GM23338 (cell line): ENCODE results near the gene NEDD1. TPM values are rescaled to one million over a fixed set of nuclear protein-coding genes. Genes with fewer than 3 reads are reported as not detected.
A peak's percentile ranks its signal among the peaks of the same experiment; 100 is the strongest.

ENCODE experiments used
- ATAC-seq: fragments of 200-7000 bp; cut with Tn5 transposase; 3 replicates; pipeline ENCODE4 v1.9.1; 2020
- DNase-seq: peaks from one replicate; pipeline ENCODE4 v3.0.0-alpha.2; 2015; ENCODE audit warnings: low spot score
- H2AFZ ChIP-seq: fragments of 200-600 bp; sonication (generic); 2 replicates; pipeline ENCODE4 v1.8.0; 2016; ENCODE audit warnings: antibody characterized with exemption, mild to moderate bottlenecking, moderate library complexity
- H3F3A ChIP-seq: fragments of 200-600 bp; sonication (generic); replicated peaks from 2 replicates; pipeline ENCODE4 v1.8.0; 2017; ENCODE audit warnings: antibody characterized with exemption, mixed run types, low read depth
- H3K27ac ChIP-seq: fragments of 200-600 bp; sonication (generic); 2 replicates; pipeline ENCODE4 v1.6.1; 2016; ENCODE audit warnings: low read depth
- H3K27me3 ChIP-seq: fragments of 200-600 bp; sonication (generic); 2 replicates; pipeline ENCODE4 v1.8.0; 2016; ENCODE audit warnings: mild to moderate bottlenecking, mixed run types, moderate library complexity; ENCODE audit not compliant: insufficient read depth
- H3K36me3 ChIP-seq: fragments of 200-600 bp; sonication (generic); 2 replicates; pipeline ENCODE4 v1.8.0; 2016; ENCODE audit warnings: mild to moderate bottlenecking; ENCODE audit not compliant: insufficient read depth
- H3K4me1 ChIP-seq: fragments of 200-600 bp; sonication (generic); 2 replicates; pipeline ENCODE4 v1.8.0; 2016; ENCODE audit warnings: mild to moderate bottlenecking, moderate library complexity; ENCODE audit not compliant: insufficient read depth
- H3K4me2 ChIP-seq: fragments of 200-600 bp; sonication (generic); 2 replicates; pipeline ENCODE4 v1.7.1; 2017; ENCODE audit warnings: mixed run types
- H3K4me3 ChIP-seq: fragments of 200-600 bp; sonication (generic); 2 replicates; pipeline ENCODE4 v1.6.1; 2016; ENCODE audit warnings: mixed run types
- H3K79me2 ChIP-seq: fragments of 200-600 bp; sonication (generic); replicated peaks from 2 replicates; pipeline ENCODE4 v1.8.0; 2017; ENCODE audit warnings: mild to moderate bottlenecking; ENCODE audit not compliant: insufficient read depth
- H3K9me2 ChIP-seq: fragments of 200-600 bp; sonication (generic); 2 replicates; pipeline ENCODE4 v1.8.0; 2017; ENCODE audit not compliant: insufficient read depth
- H4K20me1 ChIP-seq: fragments of 200-600 bp; sonication (generic); replicated peaks from 2 replicates; pipeline ENCODE4 v1.8.0; 2017; ENCODE audit warnings: mild to moderate bottlenecking; ENCODE audit not compliant: insufficient read depth
- H3K27ac Mint-ChIP-seq: 2 replicates; pipeline ENCODE4 v1.8.0; 2020; ENCODE audit warnings: inconsistent platforms, mild to moderate bottlenecking, moderate library complexity, mixed read lengths
- H3K27me3 Mint-ChIP-seq: 3 replicates; pipeline ENCODE4 v1.8.0; 2022; ENCODE audit warnings: low read depth, mild to moderate bottlenecking, moderate library complexity, mixed read lengths, inconsistent platforms; ENCODE audit not compliant: insufficient read depth, poor library complexity
- H3K36me3 Mint-ChIP-seq: 3 replicates; pipeline ENCODE4 v1.8.0; 2021; ENCODE audit warnings: low read depth, mild to moderate bottlenecking, inconsistent platforms, moderate library complexity, mixed read lengths
- H3K4me1 Mint-ChIP-seq: 3 replicates; pipeline ENCODE4 v1.8.0; 2020; ENCODE audit warnings: mild to moderate bottlenecking, inconsistent platforms, mixed read lengths
- H3K4me3 Mint-ChIP-seq: 3 replicates; pipeline ENCODE4 v1.8.0; 2021; ENCODE audit warnings: moderate library complexity, mild to moderate bottlenecking, inconsistent platforms, mixed read lengths
- H3K9me3 Mint-ChIP-seq: 3 replicates; pipeline ENCODE4 v1.8.0; 2020; ENCODE audit warnings: moderate library complexity, mild to moderate bottlenecking, inconsistent platforms, mixed read lengths
- CREB1 ChIP-seq: fragments of 250-450 bp; sonication (Bioruptor Pico); IDR thresholded peaks from 2 replicates; pipeline ENCODE4 v1.5.0; 2020; ENCODE audit warnings: low read depth, mild to moderate bottlenecking, moderate library complexity
- EZH2 ChIP-seq: fragments of 200-600 bp; sonication (generic); IDR thresholded peaks from one replicate; pipeline ENCODE4 v1.8.0; 2017; ENCODE audit warnings: antibody characterized with exemption, mild to moderate bottlenecking, low read depth; ENCODE audit not compliant: unreplicated experiment
- EZH2phosphoT487 ChIP-seq: fragments of 200-600 bp; sonication (generic); IDR thresholded peaks from one replicate; pipeline ENCODE4 v1.8.1; 2018; ENCODE audit warnings: antibody characterized with exemption; ENCODE audit not compliant: unreplicated experiment
- JUNB ChIP-seq: IDR thresholded peaks from one replicate; pipeline ENCODE4 v1.6.1; 2016; ENCODE audit warnings: antibody characterized with exemption; ENCODE audit not compliant: unreplicated experiment
- NANOG ChIP-seq: IDR thresholded peaks from 2 replicates; pipeline ENCODE4 v1.6.1; 2016; ENCODE audit warnings: antibody characterized with exemption, borderline replicate concordance
- POLR2AphosphoS5 ChIP-seq: IDR thresholded peaks from 2 replicates; pipeline ENCODE4 v1.6.1; 2016; ENCODE audit warnings: antibody characterized with exemption, low read depth
- STAT1 ChIP-seq: IDR thresholded peaks from one replicate; pipeline ENCODE4 v1.6.1; 2016; ENCODE audit warnings: antibody characterized with exemption; ENCODE audit not compliant: unreplicated experiment
- ZNF114 ChIP-seq: fragments of 250-450 bp; sonication (Bioruptor Pico); IDR thresholded peaks from 2 replicates; pipeline ENCODE4 v1.5.0; 2020; ENCODE audit warnings: mild to moderate bottlenecking, moderate library complexity
- ZNF331 ChIP-seq: fragments of 250-450 bp; sonication (Bioruptor Pico); IDR thresholded peaks from 2 replicates; pipeline ENCODE4 v1.5.0; 2020; ENCODE audit warnings: low read depth, mild to moderate bottlenecking, moderate library complexity
- polyA plus RNA-seq: library from polyadenylated mRNA; unstranded; fragments of >200 nt; fragmentation: Nextera tagmentation; extraction: Ambion mirVana; gene quantifications from 2 replicates; pipeline ENCODE4 v1.2.1, GENCODE V29; 2016
- total RNA-seq: library from RNA; depleted of rRNA; stranded (reverse); fragments of >200 nt; shearing (Covaris generic); gene quantifications from 2 replicates; pipeline ENCODE4 v1.2.3, GENCODE V29; 2014
- TF ChIP-seq, protein P1 (sequence below): IDR thresholded peaks from 2 replicates; pipeline ENCODE4 v1.6.1; 2016; ENCODE audit warnings: antibody characterized with exemption
- TF ChIP-seq, protein P2 (sequence below), 2 experiments: fragments of 200-600 bp in 1 of 2; sonication (generic) in 1 of 2; conservative IDR thresholded peaks; 2 replicates each; pipeline versions ENCODE4 v1.5.1 to v1.6.1; 2016 to 2017; ENCODE audit warnings: antibody characterized with exemption in 2 of 2, low read depth in 2 of 2, mild to moderate bottlenecking in 2 of 2, moderate library complexity in 1 of 2
- TF ChIP-seq, protein P3 (sequence below): IDR thresholded peaks from one replicate; pipeline ENCODE4 v1.6.1; 2018; ENCODE audit warnings: antibody characterized with exemption; ENCODE audit not compliant: unreplicated experiment
- TF ChIP-seq, protein P4 (sequence below): fragments of 250-450 bp; sonication (Bioruptor Pico); IDR thresholded peaks from 2 replicates; pipeline ENCODE4 v1.5.0; 2020; ENCODE audit warnings: mild to moderate bottlenecking, moderate library complexity

NEDD1 gene
- total and polyA plus RNA-seq, 2 experiments from 2014 or later: 16.0 to 35.8 TPM

DNA sequence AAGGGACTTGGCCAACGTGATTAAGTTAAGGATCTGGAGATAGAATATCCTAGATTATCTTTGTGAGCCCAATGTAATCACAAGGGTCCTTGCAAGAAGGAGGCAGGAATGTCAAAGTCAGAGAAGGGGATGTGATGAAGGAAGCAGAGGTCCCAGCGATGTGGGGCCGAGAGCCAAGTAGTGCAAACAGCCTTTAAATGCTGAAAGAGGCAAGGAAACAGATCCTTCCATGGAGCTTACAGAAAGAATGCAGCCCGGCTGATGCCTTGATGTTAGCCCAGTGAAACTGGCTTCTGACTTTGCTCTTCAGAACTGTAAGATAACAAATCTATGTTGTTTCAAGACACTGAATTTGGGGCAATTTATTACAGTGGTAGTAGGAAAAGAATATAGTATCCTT is 74.9 kb downstream of the NEDD1 start:
- H3K4me1 ChIP-seq: peaks cover 10% of the 10 kb centered on the region
- DNase-seq: no peak
- ATAC-seq: no peak
- peak overlapping the region; percentile 53; the same call in 1 of the 2 replicates for H2AFZ ChIP-seq
- Mint-ChIP-seq H3K27me3 (peaks cover 6% of the 10 kb centered on the region), H3K9me3 (no peaks in the 10 kb centered on the region), H3K4me1 (peaks cover 23% of the 10 kb centered on the region), H3K36me3 (no peaks in the 10 kb centered on the region), H3K4me3 (no peak overlapping the region), H3K27ac (no peak overlapping the region)
- H3K4me3 ChIP-seq: no peak overlapping the region
- peaks cover 9% of the 10 kb centered on the region; the same call in 1 of the 2 replicates for H3K27me3 ChIP-seq
- H4K20me1 ChIP-seq: no peaks in the 10 kb centered on the region
- no peaks in the 10 kb centered on the region for H3F3A ChIP-seq
- H3K4me2 ChIP-seq: no peak overlapping the region
- H3K79me2 ChIP-seq: no peaks in the 10 kb centered on the region
- no peak for TF ChIP-seq CREB1
- TF ChIP-seq POLR2AphosphoS5: no peak
- TF ChIP-seq EZH2: no peak
- TF ChIP-seq ZNF114 (CRISPR knock-in tag): no peak
- TF ChIP-seq, protein P1, sequence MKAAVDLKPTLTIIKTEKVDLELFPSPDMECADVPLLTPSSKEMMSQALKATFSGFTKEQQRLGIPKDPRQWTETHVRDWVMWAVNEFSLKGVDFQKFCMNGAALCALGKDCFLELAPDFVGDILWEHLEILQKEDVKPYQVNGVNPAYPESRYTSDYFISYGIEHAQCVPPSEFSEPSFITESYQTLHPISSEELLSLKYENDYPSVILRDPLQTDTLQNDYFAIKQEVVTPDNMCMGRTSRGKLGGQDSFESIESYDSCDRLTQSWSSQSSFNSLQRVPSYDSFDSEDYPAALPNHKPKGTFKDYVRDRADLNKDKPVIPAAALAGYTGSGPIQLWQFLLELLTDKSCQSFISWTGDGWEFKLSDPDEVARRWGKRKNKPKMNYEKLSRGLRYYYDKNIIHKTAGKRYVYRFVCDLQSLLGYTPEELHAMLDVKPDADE: no peak
- TF ChIP-seq STAT1: no peak
- TF ChIP-seq, protein P2, sequence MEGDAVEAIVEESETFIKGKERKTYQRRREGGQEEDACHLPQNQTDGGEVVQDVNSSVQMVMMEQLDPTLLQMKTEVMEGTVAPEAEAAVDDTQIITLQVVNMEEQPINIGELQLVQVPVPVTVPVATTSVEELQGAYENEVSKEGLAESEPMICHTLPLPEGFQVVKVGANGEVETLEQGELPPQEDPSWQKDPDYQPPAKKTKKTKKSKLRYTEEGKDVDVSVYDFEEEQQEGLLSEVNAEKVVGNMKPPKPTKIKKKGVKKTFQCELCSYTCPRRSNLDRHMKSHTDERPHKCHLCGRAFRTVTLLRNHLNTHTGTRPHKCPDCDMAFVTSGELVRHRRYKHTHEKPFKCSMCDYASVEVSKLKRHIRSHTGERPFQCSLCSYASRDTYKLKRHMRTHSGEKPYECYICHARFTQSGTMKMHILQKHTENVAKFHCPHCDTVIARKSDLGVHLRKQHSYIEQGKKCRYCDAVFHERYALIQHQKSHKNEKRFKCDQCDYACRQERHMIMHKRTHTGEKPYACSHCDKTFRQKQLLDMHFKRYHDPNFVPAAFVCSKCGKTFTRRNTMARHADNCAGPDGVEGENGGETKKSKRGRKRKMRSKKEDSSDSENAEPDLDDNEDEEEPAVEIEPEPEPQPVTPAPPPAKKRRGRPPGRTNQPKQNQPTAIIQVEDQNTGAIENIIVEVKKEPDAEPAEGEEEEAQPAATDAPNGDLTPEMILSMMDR (conservative IDR thresholded peaks at IDR 0.05; ENCODE audit: low read depth in 2 of 2): no peak
- TF ChIP-seq, protein P3, sequence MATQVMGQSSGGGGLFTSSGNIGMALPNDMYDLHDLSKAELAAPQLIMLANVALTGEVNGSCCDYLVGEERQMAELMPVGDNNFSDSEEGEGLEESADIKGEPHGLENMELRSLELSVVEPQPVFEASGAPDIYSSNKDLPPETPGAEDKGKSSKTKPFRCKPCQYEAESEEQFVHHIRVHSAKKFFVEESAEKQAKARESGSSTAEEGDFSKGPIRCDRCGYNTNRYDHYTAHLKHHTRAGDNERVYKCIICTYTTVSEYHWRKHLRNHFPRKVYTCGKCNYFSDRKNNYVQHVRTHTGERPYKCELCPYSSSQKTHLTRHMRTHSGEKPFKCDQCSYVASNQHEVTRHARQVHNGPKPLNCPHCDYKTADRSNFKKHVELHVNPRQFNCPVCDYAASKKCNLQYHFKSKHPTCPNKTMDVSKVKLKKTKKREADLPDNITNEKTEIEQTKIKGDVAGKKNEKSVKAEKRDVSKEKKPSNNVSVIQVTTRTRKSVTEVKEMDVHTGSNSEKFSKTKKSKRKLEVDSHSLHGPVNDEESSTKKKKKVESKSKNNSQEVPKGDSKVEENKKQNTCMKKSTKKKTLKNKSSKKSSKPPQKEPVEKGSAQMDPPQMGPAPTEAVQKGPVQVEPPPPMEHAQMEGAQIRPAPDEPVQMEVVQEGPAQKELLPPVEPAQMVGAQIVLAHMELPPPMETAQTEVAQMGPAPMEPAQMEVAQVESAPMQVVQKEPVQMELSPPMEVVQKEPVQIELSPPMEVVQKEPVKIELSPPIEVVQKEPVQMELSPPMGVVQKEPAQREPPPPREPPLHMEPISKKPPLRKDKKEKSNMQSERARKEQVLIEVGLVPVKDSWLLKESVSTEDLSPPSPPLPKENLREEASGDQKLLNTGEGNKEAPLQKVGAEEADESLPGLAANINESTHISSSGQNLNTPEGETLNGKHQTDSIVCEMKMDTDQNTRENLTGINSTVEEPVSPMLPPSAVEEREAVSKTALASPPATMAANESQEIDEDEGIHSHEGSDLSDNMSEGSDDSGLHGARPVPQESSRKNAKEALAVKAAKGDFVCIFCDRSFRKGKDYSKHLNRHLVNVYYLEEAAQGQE: no peak
- no peak for TF ChIP-seq EZH2phosphoT487
- no peak for TF ChIP-seq NANOG
- TF ChIP-seq ZNF331 (CRISPR knock-in tag): no peak
- TF ChIP-seq, protein P4, sequence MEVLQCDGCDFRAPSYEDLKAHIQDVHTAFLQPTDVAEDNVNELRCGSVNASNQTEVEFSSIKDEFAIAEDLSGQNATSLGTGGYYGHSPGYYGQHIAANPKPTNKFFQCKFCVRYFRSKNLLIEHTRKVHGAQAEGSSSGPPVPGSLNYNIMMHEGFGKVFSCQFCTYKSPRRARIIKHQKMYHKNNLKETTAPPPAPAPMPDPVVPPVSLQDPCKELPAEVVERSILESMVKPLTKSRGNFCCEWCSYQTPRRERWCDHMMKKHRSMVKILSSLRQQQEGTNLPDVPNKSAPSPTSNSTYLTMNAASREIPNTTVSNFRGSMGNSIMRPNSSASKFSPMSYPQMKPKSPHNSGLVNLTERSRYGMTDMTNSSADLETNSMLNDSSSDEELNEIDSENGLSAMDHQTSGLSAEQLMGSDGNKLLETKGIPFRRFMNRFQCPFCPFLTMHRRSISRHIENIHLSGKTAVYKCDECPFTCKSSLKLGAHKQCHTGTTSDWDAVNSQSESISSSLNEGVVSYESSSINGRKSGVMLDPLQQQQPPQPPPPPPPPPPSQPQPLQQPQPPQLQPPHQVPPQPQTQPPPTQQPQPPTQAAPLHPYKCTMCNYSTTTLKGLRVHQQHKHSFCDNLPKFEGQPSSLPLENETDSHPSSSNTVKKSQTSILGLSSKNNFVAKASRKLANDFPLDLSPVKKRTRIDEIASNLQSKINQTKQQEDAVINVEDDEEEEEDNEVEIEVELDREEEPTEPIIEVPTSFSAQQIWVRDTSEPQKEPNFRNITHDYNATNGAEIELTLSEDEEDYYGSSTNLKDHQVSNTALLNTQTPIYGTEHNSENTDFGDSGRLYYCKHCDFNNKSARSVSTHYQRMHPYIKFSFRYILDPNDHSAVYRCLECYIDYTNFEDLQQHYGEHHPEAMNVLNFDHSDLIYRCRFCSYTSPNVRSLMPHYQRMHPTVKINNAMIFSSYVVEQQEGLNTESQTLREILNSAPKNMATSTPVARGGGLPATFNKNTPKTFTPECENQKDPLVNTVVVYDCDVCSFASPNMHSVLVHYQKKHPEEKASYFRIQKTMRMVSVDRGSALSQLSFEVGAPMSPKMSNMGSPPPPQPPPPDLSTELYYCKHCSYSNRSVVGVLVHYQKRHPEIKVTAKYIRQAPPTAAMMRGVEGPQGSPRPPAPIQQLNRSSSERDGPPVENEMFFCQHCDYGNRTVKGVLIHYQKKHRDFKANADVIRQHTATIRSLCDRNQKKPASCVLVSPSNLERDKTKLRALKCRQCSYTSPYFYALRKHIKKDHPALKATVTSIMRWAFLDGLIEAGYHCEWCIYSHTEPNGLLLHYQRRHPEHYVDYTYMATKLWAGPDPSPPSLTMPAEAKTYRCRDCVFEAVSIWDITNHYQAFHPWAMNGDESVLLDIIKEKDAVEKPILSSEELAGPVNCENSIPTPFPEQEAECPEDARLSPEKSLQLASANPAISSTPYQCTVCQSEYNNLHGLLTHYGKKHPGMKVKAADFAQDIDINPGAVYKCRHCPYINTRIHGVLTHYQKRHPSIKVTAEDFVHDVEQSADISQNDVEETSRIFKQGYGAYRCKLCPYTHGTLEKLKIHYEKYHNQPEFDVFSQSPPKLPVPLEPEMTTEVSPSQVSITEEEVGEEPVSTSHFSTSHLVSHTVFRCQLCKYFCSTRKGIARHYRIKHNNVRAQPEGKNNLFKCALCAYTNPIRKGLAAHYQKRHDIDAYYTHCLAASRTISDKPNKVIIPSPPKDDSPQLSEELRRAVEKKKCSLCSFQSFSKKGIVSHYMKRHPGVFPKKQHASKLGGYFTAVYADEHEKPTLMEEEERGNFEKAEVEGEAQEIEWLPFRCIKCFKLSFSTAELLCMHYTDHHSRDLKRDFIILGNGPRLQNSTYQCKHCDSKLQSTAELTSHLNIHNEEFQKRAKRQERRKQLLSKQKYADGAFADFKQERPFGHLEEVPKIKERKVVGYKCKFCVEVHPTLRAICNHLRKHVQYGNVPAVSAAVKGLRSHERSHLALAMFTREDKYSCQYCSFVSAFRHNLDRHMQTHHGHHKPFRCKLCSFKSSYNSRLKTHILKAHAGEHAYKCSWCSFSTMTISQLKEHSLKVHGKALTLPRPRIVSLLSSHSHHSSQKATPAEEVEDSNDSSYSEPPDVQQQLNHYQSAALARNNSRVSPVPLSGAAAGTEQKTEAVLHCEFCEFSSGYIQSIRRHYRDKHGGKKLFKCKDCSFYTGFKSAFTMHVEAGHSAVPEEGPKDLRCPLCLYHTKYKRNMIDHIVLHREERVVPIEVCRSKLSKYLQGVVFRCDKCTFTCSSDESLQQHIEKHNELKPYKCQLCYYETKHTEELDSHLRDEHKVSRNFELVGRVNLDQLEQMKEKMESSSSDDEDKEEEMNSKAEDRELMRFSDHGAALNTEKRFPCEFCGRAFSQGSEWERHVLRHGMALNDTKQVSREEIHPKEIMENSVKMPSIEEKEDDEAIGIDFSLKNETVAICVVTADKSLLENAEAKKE: no peak
- no peak for TF ChIP-seq JUNB
- H3K36me3 ChIP-seq: no peaks in the 10 kb centered on the region
- peaks cover 3% of the 10 kb centered on the region; the same call in 1 of the 2 replicates for H3K9me2 ChIP-seq
- no peak overlapping the region for H3K27ac ChIP-seq
